Stimulated activated CD4-positive, alpha-beta T cell treated with anti-CD3 and anti-CD28 coated beads, Interleukin-2, amount 100 ng/mL, for 4 hours (primary cell): ENCODE results near the gene SKIL.

ENCODE experiments used
- DNase-seq: peaks from one replicate; pipeline ENCODE4 v3.0.0-alpha.2; 2020; ENCODE audit warnings: low read depth

Gene SKIL

GRCh38 chr3:170437696-170438407 is 80.3 kb downstream of the SKIL start:
- DNase-seq, result no peak

GRCh38 chr3:170438836-170439235 is 81.3 kb downstream of the SKIL start:
- no peak for DNase-seq

GRCh38 chr3:170440344-170440743 is 82.8 kb downstream of the SKIL start:
- DNase-seq, result no peak

GRCh38 chr3:170441412-170441811 is 83.9 kb downstream of the SKIL start:
- no peak for DNase-seq

- no peak for DNase-seq
These were observed 85.4 kb downstream of the SKIL start for GRCh38 chr3:170442947-170443346.

- DNase-seq, result no peak
These were observed 85.9 kb downstream of the SKIL start for GRCh38 chr3:170443457-170443856.
